OCI-LY7 (cell line): Measurements from ENCODE around the gene PTPMT1.

Source experiments
- EZH2phosphoT487 ChIP-seq: fragments of 200-600 bp; sonication (generic); IDR thresholded peaks from 2 replicates; pipeline ENCODE4 v1.6.1; 2018; ENCODE audit warnings: low read depth, borderline replicate concordance, mild to moderate bottlenecking, mixed run types, antibody characterized with exemption, low read length, moderate library complexity, mixed read lengths
- TF ChIP-seq, protein P1 (sequence below): fragments of 200-600 bp; sonication (generic); conservative IDR thresholded peaks from 2 replicates; pipeline ENCODE4 v1.5.1; 2014; ENCODE audit warnings: mild to moderate bottlenecking, antibody characterized with exemption, low read length, moderate library complexity, mixed read lengths

DNA sequence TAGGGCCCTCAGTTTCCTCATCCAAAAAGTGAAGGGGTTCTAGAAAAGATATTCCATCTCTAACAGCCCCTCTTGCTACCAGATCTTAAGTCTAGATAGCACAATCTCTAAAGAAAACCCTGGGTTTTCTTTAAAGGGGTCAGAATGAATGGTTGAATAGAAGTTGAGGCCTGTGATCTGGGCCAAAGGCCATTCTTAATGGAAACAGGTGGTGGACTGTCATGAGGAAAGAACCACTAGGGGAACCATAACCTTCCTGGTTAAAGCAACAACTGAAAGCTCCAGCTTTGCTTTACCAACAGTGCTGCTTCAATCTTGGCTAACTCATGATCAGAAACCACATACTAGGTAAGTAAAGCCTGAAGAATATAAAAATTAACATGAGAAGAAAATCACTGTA is 14.3 kb upstream of the PTPMT1 start:
- no peak for TF ChIP-seq EZH2phosphoT487
- TF ChIP-seq, protein P1, sequence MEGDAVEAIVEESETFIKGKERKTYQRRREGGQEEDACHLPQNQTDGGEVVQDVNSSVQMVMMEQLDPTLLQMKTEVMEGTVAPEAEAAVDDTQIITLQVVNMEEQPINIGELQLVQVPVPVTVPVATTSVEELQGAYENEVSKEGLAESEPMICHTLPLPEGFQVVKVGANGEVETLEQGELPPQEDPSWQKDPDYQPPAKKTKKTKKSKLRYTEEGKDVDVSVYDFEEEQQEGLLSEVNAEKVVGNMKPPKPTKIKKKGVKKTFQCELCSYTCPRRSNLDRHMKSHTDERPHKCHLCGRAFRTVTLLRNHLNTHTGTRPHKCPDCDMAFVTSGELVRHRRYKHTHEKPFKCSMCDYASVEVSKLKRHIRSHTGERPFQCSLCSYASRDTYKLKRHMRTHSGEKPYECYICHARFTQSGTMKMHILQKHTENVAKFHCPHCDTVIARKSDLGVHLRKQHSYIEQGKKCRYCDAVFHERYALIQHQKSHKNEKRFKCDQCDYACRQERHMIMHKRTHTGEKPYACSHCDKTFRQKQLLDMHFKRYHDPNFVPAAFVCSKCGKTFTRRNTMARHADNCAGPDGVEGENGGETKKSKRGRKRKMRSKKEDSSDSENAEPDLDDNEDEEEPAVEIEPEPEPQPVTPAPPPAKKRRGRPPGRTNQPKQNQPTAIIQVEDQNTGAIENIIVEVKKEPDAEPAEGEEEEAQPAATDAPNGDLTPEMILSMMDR = peak; percentile 79
